ENCODE measurements around the gene EYA2.

Gene EYA2

DNA sequence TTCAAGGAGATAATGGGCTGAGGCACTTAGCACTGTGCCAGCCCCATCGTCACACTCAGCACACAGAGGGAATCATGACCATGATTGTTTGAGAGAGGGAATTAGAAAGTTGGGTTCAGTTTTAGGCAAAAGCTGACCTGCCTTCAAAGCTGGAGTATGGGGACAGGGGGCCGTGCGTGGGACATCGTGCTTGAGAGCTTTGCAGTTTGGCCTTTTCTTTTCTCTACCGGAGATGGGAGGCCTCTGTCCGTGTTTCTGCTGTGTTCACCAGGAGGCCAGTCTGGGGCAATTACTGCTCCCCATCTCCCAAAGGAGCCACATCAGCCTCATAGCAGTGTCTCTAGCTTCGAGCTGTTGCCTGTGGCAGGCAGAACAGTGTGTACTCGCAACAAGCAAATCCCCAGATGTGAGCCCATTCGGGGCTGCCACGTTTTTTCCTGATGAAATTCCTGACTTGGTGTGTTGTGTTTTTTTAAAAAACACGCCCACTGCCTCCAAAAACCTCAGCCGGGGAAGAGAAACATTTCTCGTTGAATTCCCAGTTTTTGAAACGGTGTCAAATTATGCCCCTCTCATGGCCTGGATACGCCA is 20.2 kb downstream of the EYA2 start:
- no peak for ATAC-seq
- TF ChIP-seq ZC3H10 (CRISPR knock-in tag; IDR thresholded peaks at IDR 0.05) (no peak), ZNF70 (CRISPR knock-in tag; IDR thresholded peaks at IDR 0.05) (no peak), SNAI2 (CRISPR knock-in tag; IDR thresholded peaks at IDR 0.05) (no peak), RARB (CRISPR knock-in tag; IDR thresholded peaks at IDR 0.05) (no peak), ZNF8 (CRISPR knock-in tag; IDR thresholded peaks at IDR 0.05) (no peak), ZFP30 (CRISPR knock-in tag; IDR thresholded peaks at IDR 0.05) (no peak)
- TF ChIP-seq, protein P1, sequence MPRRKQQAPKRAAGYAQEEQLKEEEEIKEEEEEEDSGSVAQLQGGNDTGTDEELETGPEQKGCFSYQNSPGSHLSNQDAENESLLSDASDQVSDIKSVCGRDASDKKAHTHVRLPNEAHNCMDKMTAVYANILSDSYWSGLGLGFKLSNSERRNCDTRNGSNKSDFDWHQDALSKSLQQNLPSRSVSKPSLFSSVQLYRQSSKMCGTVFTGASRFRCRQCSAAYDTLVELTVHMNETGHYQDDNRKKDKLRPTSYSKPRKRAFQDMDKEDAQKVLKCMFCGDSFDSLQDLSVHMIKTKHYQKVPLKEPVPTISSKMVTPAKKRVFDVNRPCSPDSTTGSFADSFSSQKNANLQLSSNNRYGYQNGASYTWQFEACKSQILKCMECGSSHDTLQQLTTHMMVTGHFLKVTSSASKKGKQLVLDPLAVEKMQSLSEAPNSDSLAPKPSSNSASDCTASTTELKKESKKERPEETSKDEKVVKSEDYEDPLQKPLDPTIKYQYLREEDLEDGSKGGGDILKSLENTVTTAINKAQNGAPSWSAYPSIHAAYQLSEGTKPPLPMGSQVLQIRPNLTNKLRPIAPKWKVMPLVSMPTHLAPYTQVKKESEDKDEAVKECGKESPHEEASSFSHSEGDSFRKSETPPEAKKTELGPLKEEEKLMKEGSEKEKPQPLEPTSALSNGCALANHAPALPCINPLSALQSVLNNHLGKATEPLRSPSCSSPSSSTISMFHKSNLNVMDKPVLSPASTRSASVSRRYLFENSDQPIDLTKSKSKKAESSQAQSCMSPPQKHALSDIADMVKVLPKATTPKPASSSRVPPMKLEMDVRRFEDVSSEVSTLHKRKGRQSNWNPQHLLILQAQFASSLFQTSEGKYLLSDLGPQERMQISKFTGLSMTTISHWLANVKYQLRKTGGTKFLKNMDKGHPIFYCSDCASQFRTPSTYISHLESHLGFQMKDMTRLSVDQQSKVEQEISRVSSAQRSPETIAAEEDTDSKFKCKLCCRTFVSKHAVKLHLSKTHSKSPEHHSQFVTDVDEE (CRISPR knock-in tag; IDR thresholded peaks at IDR 0.05), result no peak
- TF ChIP-seq, protein P2, sequence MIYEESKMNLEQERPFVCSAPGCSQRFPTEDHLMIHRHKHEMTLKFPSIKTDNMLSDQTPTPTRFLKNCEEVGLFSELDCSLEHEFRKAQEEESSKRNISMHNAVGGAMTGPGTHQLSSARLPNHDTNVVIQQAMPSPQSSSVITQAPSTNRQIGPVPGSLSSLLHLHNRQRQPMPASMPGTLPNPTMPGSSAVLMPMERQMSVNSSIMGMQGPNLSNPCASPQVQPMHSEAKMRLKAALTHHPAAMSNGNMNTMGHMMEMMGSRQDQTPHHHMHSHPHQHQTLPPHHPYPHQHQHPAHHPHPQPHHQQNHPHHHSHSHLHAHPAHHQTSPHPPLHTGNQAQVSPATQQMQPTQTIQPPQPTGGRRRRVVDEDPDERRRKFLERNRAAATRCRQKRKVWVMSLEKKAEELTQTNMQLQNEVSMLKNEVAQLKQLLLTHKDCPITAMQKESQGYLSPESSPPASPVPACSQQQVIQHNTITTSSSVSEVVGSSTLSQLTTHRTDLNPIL (CRISPR knock-in tag; IDR thresholded peaks at IDR 0.05; ENCODE audit: low read depth), result no peak

DNA sequence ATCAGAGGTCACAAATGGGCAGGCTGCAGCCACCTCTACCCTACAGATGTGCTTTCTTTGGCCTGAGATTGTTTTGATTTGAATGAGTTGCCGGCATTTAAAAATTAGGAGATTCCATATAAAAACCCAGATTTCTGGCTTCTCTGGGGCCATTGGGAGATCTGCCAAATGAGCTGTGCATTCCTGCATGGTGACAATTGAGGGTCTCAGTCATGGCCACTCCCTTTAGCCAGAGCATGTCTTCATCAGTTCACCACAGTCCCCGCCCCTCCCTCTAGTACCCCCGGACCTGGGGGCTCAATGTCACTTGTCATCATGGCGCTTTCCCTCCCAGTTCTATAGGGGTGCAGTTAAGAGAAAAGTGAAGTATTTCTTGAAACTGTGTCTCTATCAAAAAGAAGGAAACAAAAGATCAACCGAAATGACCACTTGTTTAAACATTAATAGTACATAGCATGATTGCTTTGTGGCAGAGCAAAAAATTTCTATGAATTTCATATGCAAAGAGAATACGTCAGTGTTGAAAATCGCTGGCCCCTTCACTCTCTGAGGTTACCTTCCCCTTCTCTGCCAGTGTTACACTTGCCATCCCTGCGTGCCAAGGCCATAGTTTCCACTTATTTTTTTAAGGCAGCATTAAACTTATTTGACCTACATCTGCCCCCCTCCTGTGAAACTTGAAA is 21.1 kb downstream of the EYA2 start:
- TF ChIP-seq, protein P3, sequence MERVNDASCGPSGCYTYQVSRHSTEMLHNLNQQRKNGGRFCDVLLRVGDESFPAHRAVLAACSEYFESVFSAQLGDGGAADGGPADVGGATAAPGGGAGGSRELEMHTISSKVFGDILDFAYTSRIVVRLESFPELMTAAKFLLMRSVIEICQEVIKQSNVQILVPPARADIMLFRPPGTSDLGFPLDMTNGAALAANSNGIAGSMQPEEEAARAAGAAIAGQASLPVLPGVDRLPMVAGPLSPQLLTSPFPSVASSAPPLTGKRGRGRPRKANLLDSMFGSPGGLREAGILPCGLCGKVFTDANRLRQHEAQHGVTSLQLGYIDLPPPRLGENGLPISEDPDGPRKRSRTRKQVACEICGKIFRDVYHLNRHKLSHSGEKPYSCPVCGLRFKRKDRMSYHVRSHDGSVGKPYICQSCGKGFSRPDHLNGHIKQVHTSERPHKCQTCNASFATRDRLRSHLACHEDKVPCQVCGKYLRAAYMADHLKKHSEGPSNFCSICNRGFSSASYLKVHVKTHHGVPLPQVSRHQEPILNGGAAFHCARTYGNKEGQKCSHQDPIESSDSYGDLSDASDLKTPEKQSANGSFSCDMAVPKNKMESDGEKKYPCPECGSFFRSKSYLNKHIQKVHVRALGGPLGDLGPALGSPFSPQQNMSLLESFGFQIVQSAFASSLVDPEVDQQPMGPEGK (CRISPR knock-in tag; IDR thresholded peaks at IDR 0.05; ENCODE audit: borderline replicate concordance), result no peak
- TF ChIP-seq ARNTL (CRISPR knock-in tag; IDR thresholded peaks at IDR 0.05; ENCODE audit: borderline replicate concordance, low read depth) (no peak), ZFP30 (CRISPR knock-in tag; IDR thresholded peaks at IDR 0.05) (no peak), TOX (CRISPR knock-in tag; IDR thresholded peaks at IDR 0.05; ENCODE audit: borderline replicate concordance) (no peak), BACH2 (CRISPR knock-in tag; IDR thresholded peaks at IDR 0.05; ENCODE audit: borderline replicate concordance) (no peak), RARB (CRISPR knock-in tag; IDR thresholded peaks at IDR 0.05) (no peak), OSR1 (CRISPR knock-in tag; IDR thresholded peaks at IDR 0.05) (no peak), PPARA (CRISPR knock-in tag; IDR thresholded peaks at IDR 0.05; ENCODE audit: borderline replicate concordance) (no peak)
- TF ChIP-seq, protein P2 (CRISPR knock-in tag; IDR thresholded peaks at IDR 0.05; ENCODE audit: low read depth), result no peak
- ATAC-seq, result no peak

DNA sequence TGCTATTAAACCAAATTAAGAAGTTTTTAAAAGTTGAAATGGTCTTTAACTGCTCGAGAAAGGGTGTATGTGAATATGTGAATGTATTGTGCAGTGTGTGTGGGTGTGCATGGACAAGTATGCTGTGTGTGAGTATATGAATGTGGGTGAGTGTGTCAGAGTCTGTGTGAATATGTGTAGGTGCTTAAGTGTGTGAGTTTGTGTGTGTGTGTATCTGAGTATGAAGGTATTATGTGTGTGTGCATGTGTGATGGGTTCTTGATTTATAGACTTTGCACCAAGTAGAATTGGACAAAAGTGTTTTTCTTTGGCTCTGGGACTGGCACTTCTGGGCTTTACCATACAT is 21.6 kb downstream of the EYA2 start:
- ATAC-seq, result no peak
- TF ChIP-seq OSR1 (CRISPR knock-in tag; IDR thresholded peaks at IDR 0.05) (no peak), RARB (CRISPR knock-in tag; IDR thresholded peaks at IDR 0.05) (no peak), TCF4 (CRISPR knock-in tag; IDR thresholded peaks at IDR 0.05; ENCODE audit: borderline replicate concordance) (no peak), GLIS3 (CRISPR knock-in tag; IDR thresholded peaks at IDR 0.05) (no peak), TOX (CRISPR knock-in tag; IDR thresholded peaks at IDR 0.05; ENCODE audit: borderline replicate concordance) (no peak), CSDC2 (CRISPR knock-in tag; IDR thresholded peaks at IDR 0.05) (no peak), ISL1 (CRISPR knock-in tag; IDR thresholded peaks at IDR 0.05) (no peak), PPARA (CRISPR knock-in tag; IDR thresholded peaks at IDR 0.05; ENCODE audit: borderline replicate concordance) (no peak), ZFP30 (CRISPR knock-in tag; IDR thresholded peaks at IDR 0.05) (no peak), BACH2 (CRISPR knock-in tag; IDR thresholded peaks at IDR 0.05; ENCODE audit: borderline replicate concordance) (no peak), ESRRG (CRISPR knock-in tag; IDR thresholded peaks at IDR 0.05) (no peak), ZNF8 (CRISPR knock-in tag; IDR thresholded peaks at IDR 0.05) (no peak), ZFP3 (CRISPR knock-in tag; IDR thresholded peaks at IDR 0.05) (no peak), ARNTL (CRISPR knock-in tag; IDR thresholded peaks at IDR 0.05; ENCODE audit: borderline replicate concordance, low read depth) (no peak), ZNF565 (CRISPR knock-in tag; conservative IDR thresholded peaks at IDR 0.05; ENCODE audit: low read depth) (no peak)
- TF ChIP-seq, protein P4, sequence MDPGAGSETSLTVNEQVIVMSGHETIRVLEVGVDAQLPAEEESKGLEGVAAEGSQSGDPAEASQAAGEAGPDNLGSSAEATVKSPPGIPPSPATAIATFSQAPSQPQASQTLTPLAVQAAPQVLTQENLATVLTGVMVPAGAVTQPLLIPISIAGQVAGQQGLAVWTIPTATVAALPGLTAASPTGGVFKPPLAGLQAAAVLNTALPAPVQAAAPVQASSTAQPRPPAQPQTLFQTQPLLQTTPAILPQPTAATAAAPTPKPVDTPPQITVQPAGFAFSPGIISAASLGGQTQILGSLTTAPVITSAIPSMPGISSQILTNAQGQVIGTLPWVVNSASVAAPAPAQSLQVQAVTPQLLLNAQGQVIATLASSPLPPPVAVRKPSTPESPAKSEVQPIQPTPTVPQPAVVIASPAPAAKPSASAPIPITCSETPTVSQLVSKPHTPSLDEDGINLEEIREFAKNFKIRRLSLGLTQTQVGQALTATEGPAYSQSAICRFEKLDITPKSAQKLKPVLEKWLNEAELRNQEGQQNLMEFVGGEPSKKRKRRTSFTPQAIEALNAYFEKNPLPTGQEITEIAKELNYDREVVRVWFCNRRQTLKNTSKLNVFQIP (CRISPR knock-in tag; IDR thresholded peaks at IDR 0.05; ENCODE audit: borderline replicate concordance, low read depth), result no peak
- TF ChIP-seq, protein P1 (CRISPR knock-in tag; IDR thresholded peaks at IDR 0.05), result no peak
- TF ChIP-seq, protein P3 (CRISPR knock-in tag; IDR thresholded peaks at IDR 0.05; ENCODE audit: borderline replicate concordance), result no peak

All from SK-N-SH treated with all-trans-retinoic acid at 6 μM for 48 hours (cell line).